ENCODE results near the gene TMEM53. TPM values are rescaled to one million over a fixed set of nuclear protein-coding genes. Genes with fewer than 3 reads are reported as not detected.

TMEM53 gene
- total RNA-seq, 1 experiment from 2014 or later, result 6.2 TPM

- Histone ChIP-seq H2AK5ac (ENCODE audit: insufficient read length, low read length) (no peak overlapping the region), H3K14ac (ENCODE audit: insufficient read depth, low read length) (no peak overlapping the region), H3T11ph (ENCODE audit: low read length) (no peak overlapping the region), H3K18ac (ENCODE audit: insufficient read length, low read depth, low read length) (no peak overlapping the region), H2BK5ac (ENCODE audit: insufficient read length, low read length) (no peak overlapping the region), H4K91ac (ENCODE audit: insufficient read length, low read depth, low read length) (no peak overlapping the region), H4K20me1 (ENCODE audit: control insufficient read depth, insufficient read depth, insufficient read length) (no peaks in the 10 kb centered on the region), H3K27me3 (ENCODE audit: insufficient read depth, low read length) (no peaks in the 10 kb centered on the region), H3K9me3 (ENCODE audit: control insufficient read depth, low read depth, low read length) (no peaks in the 10 kb centered on the region), H2BK120ac (ENCODE audit: low read depth, low read length, poor library complexity, severe bottlenecking) (no peak overlapping the region), H2BK15ac (ENCODE audit: low read depth, low read length) (no peak overlapping the region), H2AFZ (ENCODE audit: low read length) (no peak overlapping the region), H3K9ac (ENCODE audit: extremely low read depth, insufficient read length, low read length) (no peak overlapping the region), H3K79me1 (ENCODE audit: insufficient read depth, low read depth, low read length, poor library complexity, severe bottlenecking) (no peaks in the 10 kb centered on the region), H3K27ac (ENCODE audit: insufficient read length, low read depth, low read length) (no peak overlapping the region), H3K4me2 (ENCODE audit: insufficient read depth, insufficient read length, low read length) (no peak overlapping the region), H3K23me2 (ENCODE audit: insufficient read length, low read depth, low read length, poor library complexity, severe bottlenecking) (no peaks in the 10 kb centered on the region), H3K4ac (ENCODE audit: low read depth, low read length) (no peak overlapping the region), H3K23ac (ENCODE audit: insufficient read length, low read depth, low read length) (no peak overlapping the region), H4K8ac (replicated peaks; ENCODE audit: insufficient read length, low read depth, low read length) (no peak overlapping the region), H4K5ac (ENCODE audit: insufficient read length, low read depth, low read length) (no peak overlapping the region), H3K56ac (ENCODE audit: insufficient read length, low read depth, low read length) (no peak overlapping the region), H3K79me2 (ENCODE audit: insufficient read depth, low read length) (no peaks in the 10 kb centered on the region), H2BK20ac (ENCODE audit: low read depth, low read length, poor library complexity, severe bottlenecking) (no peak overlapping the region), H2BK12ac (ENCODE audit: insufficient read length, low read depth, low read length) (no peak overlapping the region), H3K4me1 (ENCODE audit: insufficient read depth, low read length) (peaks cover 4% of the 10 kb centered on the region; the same call in 1 of the 2 replicates)
- DNase-seq, result no peak
- Mint-ChIP-seq H3K4me1 (peaks cover 23 to 28% of the 10 kb centered on the region in 2 experiments), H3K4me3 (no peak overlapping the region), H3K27ac (no peak overlapping the region), H3K27me3 (ENCODE audit: low read depth) (no peaks in the 10 kb centered on the region), H3K36me3 (ENCODE audit: insufficient read depth in 1 of 3, low read depth in 3 of 3) (peaks cover 0 to 3% (median 0%) of the 10 kb centered on the region in 3 experiments; a peak in 2 of 7 replicates), H3K9me3 (no peaks in the 10 kb centered on the region; a peak in 1 of 5 replicates)
- no peak for TF ChIP-seq CTCF (conservative IDR thresholded peaks at IDR 0.05)
- no CpG with 5 or more reads among the region's 4 CpGs for WGBS (ENCODE audit: extremely low coverage, insufficient read length, low lambda C conversion rate)
These were observed 14.7 kb downstream of the TMEM53 start for GRCh38 chr1:44659566-44659965.
